Duodenal mucosa (tissue), 2 donors: Measurements from ENCODE around the gene DUSP10.

Source experiments
- H3K27ac ChIP-seq: one replicate; pipeline ENCODE4 v1.7.0; 2013; ENCODE audit warnings: low read depth, low read length
- H3K27me3 ChIP-seq, 2 donors: one replicate each; pipeline ENCODE4 v1.7.0; 2013; ENCODE audit warnings: low read length in 2 of 2, control low read depth in 1 of 2; ENCODE audit not compliant: insufficient read depth in 2 of 2, control insufficient read depth in 1 of 2
- H3K36me3 ChIP-seq, 2 donors: one replicate each; pipeline ENCODE4 v1.7.0; 2013; ENCODE audit warnings: low read length in 2 of 2, control low read depth in 1 of 2; ENCODE audit not compliant: insufficient read depth in 2 of 2, control insufficient read depth in 1 of 2
- H3K4me1 ChIP-seq, 2 donors: one replicate each; pipeline ENCODE4 v1.7.0; 2013; ENCODE audit warnings: low read length in 2 of 2, control low read depth in 1 of 2; ENCODE audit not compliant: insufficient read depth in 2 of 2, control insufficient read depth in 1 of 2
- H3K4me3 ChIP-seq, 2 donors: one replicate each; pipeline ENCODE4 v1.7.0; 2013; ENCODE audit warnings: low read length in 2 of 2, low read depth in 1 of 2
- H3K9ac ChIP-seq, 2 donors: one replicate each; pipeline ENCODE4 v1.7.0; 2013; ENCODE audit warnings: low read length in 2 of 2, low read depth in 1 of 2
- H3K9me3 ChIP-seq, 2 donors: one replicate each; pipeline ENCODE4 v1.7.0; 2013; ENCODE audit warnings: low read length in 2 of 2, control low read depth in 1 of 2; ENCODE audit not compliant: control insufficient read depth in 1 of 2

Gene DUSP10

DNA sequence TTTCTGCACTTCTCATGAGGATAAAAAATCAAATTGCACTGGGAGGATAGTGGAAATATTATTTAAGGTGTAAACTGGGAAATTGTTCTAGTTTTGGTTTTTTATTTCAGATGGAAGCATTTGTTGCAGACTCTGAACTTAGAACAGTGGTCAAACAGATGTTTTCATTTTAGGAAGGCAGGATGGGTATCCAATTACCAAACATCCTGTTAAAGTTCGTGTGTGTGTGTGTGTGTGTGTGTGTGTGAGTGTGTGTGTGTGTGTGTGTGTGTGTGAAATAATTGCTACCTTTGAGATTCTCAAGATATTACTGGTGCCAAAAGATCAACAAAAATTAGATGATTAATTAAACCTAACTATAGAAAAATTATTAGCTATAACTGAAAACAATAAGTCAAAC lies 24.3 kb upstream of the DUSP10 start:
- H3K9me3 ChIP-seq: no peaks in the 10 kb centered on the region
- no peaks in the 10 kb centered on the region for H3K4me1 ChIP-seq
- no peaks in the 10 kb centered on the region for H3K27me3 ChIP-seq
- H3K9ac ChIP-seq: no peak overlapping the region
- no peak overlapping the region for H3K27ac ChIP-seq
- no peak overlapping the region for H3K4me3 ChIP-seq
- H3K36me3 ChIP-seq: no peaks in the 10 kb centered on the region

DNA sequence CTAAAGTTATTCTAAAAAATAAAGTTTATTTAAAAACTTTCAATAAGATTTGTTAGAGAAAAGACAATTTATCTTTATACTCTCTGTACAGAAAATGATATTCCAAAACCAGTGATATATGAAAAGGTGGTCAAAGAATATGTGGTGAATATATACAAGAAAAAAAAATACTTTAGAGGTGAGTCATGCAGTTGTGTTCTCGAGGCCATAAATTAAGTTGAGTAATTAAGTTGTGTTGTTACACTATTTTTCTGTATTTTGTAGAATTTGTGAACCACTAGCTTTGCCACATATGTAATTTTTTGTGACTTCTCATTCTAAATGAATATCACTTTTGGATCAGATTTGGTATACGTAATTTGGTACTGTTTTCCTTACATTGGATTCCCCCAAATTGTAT lies 23.6 kb upstream of the DUSP10 start:
- no peaks in the 10 kb centered on the region for H3K27me3 ChIP-seq
- H3K27ac ChIP-seq: no peak overlapping the region
- no peaks in the 10 kb centered on the region for H3K4me1 ChIP-seq
- H3K9ac ChIP-seq: no peak overlapping the region
- no peaks in the 10 kb centered on the region for H3K9me3 ChIP-seq
- H3K4me3 ChIP-seq: no peak overlapping the region
- H3K36me3 ChIP-seq: no peaks in the 10 kb centered on the region

DNA sequence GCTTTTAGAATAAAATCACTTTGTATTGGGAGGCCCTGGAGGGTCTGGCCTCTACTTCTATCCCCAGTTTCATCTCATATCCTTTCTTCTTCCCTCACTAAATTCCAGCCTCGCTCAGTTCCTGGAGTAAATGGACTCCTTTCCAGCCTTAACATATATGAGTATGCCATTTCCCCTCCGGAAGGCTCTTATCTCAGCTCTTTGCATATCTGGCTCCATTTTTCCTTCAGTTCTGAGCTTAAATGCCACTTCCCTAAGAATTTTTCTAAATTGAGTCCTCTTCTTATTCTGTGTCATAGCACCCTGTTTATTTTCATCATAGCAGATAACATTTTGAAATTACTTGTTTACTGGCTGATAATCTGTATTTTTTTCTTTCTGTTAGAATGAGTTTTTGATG lies 20.2 kb upstream of the DUSP10 start:
- Histone ChIP-seq H3K9me3 (no peaks in the 10 kb centered on the region), H3K4me3 (no peak overlapping the region), H3K27me3 (no peaks in the 10 kb centered on the region), H3K36me3 (no peaks in the 10 kb centered on the region), H3K9ac (no peak overlapping the region), H3K4me1 (no peaks in the 10 kb centered on the region), H3K27ac (no peak overlapping the region)

DNA sequence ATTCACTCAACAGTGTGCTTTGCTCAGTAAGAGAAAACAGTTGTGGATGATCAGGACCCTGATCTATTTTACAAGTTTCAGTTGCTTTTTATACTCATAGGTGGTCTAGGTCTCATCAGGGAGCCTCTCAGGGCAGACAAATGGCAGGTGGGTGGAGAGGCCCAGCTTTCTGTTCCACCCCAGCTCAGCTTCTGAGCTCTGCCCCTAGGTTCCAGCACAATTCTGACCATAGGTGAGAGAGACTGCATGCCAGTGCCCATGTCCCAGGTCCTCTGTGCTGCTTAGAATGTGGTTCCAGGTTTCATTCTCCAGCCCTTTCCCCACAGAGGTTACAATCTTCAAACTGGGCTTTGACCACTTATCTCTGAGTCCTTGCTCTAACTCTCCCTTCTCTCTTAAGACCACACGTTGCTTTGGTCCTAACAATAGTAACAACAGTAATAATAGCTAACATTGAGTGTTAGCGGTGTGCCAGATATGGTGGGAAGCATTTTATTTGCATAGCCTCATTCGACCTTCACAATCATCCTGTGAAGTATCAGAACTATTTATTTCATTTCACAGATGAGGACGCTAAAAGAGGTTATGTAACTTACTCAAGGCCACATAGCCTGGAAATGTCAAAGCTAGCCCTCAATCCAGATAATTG lies 19.6 kb upstream of the DUSP10 start:
- H3K36me3 ChIP-seq: no peaks in the 10 kb centered on the region
- H3K9me3 ChIP-seq: no peaks in the 10 kb centered on the region
- no peaks in the 10 kb centered on the region for H3K4me1 ChIP-seq
- H3K4me3 ChIP-seq: no peak overlapping the region
- H3K9ac ChIP-seq: no peak overlapping the region
- H3K27ac ChIP-seq: no peak overlapping the region
- no peaks in the 10 kb centered on the region for H3K27me3 ChIP-seq

DNA sequence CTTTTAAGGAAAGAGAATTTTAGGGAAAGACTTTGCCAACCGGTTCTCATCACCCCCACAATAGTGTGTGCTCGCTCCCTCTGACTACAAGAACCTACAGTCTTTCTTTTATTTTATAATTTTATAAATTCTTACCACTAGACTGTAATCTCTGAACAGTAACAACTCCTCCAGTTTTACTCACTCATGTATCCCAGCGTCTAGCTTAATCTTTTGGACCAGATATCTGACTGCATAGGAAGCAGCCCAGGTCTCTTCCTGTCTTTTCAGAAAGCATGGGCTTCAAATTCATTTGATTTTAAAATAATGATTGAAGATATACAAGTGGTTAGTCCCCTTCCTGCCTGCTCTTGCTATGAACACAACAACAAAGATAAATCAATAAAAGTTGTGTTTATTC lies 19.0 kb upstream of the DUSP10 start:
- no peaks in the 10 kb centered on the region for H3K27me3 ChIP-seq
- no peaks in the 10 kb centered on the region for H3K9me3 ChIP-seq
- H3K9ac ChIP-seq: no peak overlapping the region
- H3K4me1 ChIP-seq: no peaks in the 10 kb centered on the region
- no peaks in the 10 kb centered on the region for H3K36me3 ChIP-seq
- H3K27ac ChIP-seq: no peak overlapping the region
- H3K4me3 ChIP-seq: no peak overlapping the region

DNA sequence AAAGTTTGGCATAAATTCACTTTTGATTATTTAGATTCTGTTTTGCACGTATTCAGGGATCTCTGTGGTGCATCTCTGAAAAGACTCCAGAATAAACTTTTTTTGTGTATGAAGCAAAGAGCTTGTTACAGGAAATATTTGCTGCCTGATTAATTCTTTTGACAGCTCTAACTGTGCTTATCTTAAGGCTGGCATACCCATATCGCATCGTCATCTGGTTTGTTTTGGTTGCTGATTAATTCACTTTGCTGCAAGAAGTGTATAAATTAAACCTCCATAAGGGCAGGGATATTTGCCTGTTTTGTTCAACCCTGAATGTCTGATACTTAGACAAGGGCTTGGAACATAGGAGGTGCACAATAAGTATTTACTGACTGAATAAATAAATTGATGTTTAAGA lies 17.5 kb upstream of the DUSP10 start:
- no peak overlapping the region for H3K9ac ChIP-seq
- H3K27me3 ChIP-seq: no peaks in the 10 kb centered on the region
- no peak overlapping the region for H3K27ac ChIP-seq
- H3K36me3 ChIP-seq: no peaks in the 10 kb centered on the region
- no peaks in the 10 kb centered on the region for H3K9me3 ChIP-seq
- no peaks in the 10 kb centered on the region for H3K4me1 ChIP-seq
- no peak overlapping the region for H3K4me3 ChIP-seq

DNA sequence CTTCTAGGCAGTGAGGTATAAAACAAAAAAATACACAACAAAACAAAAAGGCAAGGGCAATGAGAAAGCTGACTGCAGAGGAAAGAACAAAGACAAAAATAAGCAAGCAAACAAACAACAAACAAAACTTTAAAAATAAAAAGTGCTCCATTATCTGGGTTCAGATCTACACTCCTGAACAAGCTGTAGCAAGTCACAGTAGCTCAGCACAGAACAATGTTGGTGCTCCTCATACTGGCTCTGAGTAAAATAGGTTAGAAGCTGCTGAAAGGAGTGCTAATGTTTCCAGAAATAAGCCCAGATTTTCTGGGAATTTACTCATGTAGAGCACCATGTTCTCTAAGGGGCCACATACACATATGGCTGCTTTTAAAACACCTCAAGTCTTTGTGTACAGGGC lies 16.6 kb upstream of the DUSP10 start:
- H3K27me3 ChIP-seq: no peaks in the 10 kb centered on the region
- no peaks in the 10 kb centered on the region for H3K36me3 ChIP-seq
- H3K4me3 ChIP-seq: no peak overlapping the region
- H3K4me1 ChIP-seq: no peaks in the 10 kb centered on the region
- no peak overlapping the region for H3K27ac ChIP-seq
- H3K9me3 ChIP-seq: no peaks in the 10 kb centered on the region
- no peak overlapping the region for H3K9ac ChIP-seq

DNA sequence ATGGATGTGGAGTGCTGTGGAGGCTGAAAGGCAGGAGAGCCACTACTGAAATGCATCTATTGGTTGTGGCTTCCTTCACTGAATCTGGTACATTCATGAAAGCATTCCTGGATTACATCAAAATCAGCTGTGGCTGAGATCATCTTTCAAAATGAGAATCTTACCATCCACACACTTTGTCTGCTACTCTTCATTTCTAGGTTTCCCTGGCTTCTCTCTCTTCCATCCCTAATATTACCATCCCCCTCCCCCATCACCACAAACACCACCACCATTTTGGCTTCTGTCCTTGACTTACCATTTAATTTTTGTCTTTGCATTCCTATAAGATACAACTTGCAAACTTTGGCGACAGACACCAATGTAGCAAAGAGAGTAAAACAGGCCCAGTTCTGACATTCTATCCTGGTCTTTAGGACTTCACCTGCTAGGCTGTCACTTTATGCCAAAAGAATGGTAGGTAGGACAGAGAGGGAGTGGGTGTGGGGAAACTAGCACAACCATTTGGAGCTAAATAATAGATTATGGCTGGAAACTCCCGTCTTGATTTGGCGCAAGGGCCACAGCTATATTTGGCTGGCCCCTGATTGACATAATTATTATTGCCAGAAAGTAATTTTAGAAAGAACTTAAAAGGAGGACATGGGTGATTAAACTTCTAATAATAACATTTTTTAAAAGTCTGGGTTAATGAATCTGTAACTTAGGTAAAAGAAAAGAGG lies 15.1 kb upstream of the DUSP10 start:
- Histone ChIP-seq H3K27ac (no peak overlapping the region), H3K4me1 (no peaks in the 10 kb centered on the region), H3K36me3 (no peaks in the 10 kb centered on the region), H3K4me3 (no peak overlapping the region), H3K27me3 (no peaks in the 10 kb centered on the region), H3K9me3 (no peaks in the 10 kb centered on the region), H3K9ac (no peak overlapping the region)

DNA sequence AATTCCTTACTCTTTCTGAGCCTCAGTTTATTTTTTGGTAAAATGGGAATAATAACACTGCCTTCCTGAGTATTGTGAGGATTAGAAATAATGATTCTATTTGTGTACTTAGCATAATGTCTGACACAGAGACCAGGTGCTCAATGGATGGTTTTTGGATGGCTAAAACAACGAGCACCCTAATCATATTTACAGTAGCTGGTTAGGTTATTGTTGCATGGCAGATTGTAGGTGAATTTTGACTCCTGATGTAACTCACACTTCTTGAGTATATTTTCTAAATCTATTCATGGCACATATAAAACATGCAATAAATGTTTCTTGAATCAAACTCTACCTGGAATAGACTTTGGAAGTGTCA lies 11.9 kb upstream of the DUSP10 start:
- H3K9me3 ChIP-seq: no peaks in the 10 kb centered on the region
- no peak overlapping the region for H3K27ac ChIP-seq
- H3K27me3 ChIP-seq: no peaks in the 10 kb centered on the region

DNA sequence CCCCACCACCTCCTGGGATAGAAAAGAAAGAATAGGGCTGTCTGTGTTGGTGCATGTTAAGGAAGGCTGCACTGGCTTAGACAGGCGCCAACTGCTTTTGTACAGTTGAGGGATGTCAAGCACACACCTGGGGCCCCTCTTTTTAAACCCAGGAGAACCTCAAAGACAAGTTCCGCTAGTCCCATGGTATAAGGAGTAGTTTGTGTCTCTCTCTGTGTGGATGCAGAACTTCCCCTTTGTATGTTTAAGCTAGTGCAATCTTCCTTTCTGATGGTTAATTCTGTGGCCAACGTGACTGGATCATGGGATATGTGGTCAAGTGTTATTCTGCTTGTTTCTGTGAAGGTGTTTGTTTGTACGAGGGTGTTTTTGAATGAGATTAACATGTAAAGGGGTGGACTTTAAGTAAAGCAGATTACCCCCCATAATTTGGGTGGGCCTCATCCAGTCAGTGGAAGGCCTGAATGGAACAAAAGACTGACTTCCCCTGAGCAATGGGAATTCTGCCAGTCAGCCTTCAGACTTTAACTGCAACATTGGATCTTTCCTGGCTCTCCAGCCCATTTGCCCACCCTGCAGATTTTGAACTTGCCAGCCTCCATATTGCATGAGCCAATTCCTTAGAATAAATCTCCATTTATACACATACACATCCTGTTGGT lies 9.5 kb upstream of the DUSP10 start:
- no peak overlapping the region for H3K27ac ChIP-seq
- no peaks in the 10 kb centered on the region for H3K9me3 ChIP-seq
- no peaks in the 10 kb centered on the region for H3K36me3 ChIP-seq
- H3K4me1 ChIP-seq: no peaks in the 10 kb centered on the region
- H3K4me3 ChIP-seq: no peak overlapping the region
- no peaks in the 10 kb centered on the region for H3K27me3 ChIP-seq
- no peak overlapping the region for H3K9ac ChIP-seq

More for the DNA sequence above, 11.9 kb upstream of the DUSP10 start:
- Histone ChIP-seq H3K4me1 (no peaks in the 10 kb centered on the region), H3K4me3 (no peak overlapping the region), H3K9ac (no peak overlapping the region), H3K36me3 (no peaks in the 10 kb centered on the region)
